Measurements from ENCODE around the gene FLT3.

FLT3 gene

GRCh38 chr13:27969866-27970229, 130.5 kb downstream of the FLT3 start:
- no peak overlapping the region for H3K4me3 ChIP-seq (ENCODE audit: low read depth, low read length)
- TF ChIP-seq CTCF (conservative IDR thresholded peaks at IDR 0.05; ENCODE audit: low read depth, low read length): no peak
- no peak for DNase-seq (ENCODE audit: low read depth)

GRCh38 chr13:27969082-27969865, 131.1 kb downstream of the FLT3 start, which contains the start of gene CDX2:
CDX2 (minus strand) TSS chr13:27969315; CDS start chr13:27969006, 309 bp downstream.
- H3K4me3 ChIP-seq (ENCODE audit: low read depth, low read length): no peak within 1 kb of the TSS
- DNase-seq (ENCODE audit: low read depth): no peak
- no peak for TF ChIP-seq CTCF (conservative IDR thresholded peaks at IDR 0.05; ENCODE audit: low read depth, low read length)

GRCh38 chr13:27968316-27969081, 131.9 kb downstream of the FLT3 start:
- no peak for TF ChIP-seq CTCF (conservative IDR thresholded peaks at IDR 0.05; ENCODE audit: low read depth, low read length)
- DNase-seq (ENCODE audit: low read depth): no peak
- no peak overlapping the region for H3K4me3 ChIP-seq (ENCODE audit: low read depth, low read length)

GRCh38 chr13:27967736-27968315, 132.6 kb downstream of the FLT3 start:
- DNase-seq (ENCODE audit: low read depth): no peak
- H3K4me3 ChIP-seq (ENCODE audit: low read depth, low read length): no peak overlapping the region
- no peak for TF ChIP-seq CTCF (conservative IDR thresholded peaks at IDR 0.05; ENCODE audit: low read depth, low read length)

- no peak overlapping the region for H3K4me3 ChIP-seq (ENCODE audit: low read depth, low read length)
- no peak for TF ChIP-seq CTCF (conservative IDR thresholded peaks at IDR 0.05; ENCODE audit: low read depth, low read length)
Measured at GRCh38 chr13:27967203-27967735, 133.1 kb downstream of the FLT3 start.

GRCh38 chr13:27966641-27967202, 133.7 kb downstream of the FLT3 start:
- TF ChIP-seq CTCF (conservative IDR thresholded peaks at IDR 0.05; ENCODE audit: low read depth, low read length): no peak
- no peak overlapping the region for H3K4me3 ChIP-seq (ENCODE audit: low read depth, low read length)
- DNase-seq (ENCODE audit: low read depth): no peak

More at GRCh38 chr13:27967203-27967735, 133.1 kb downstream of the FLT3 start:
- no peak for DNase-seq (ENCODE audit: low read depth)
